Neural progenitor cell (in vitro differentiated cells): Measurements from ENCODE around the gene TRABD2A. TPM values are rescaled to one million over a fixed set of nuclear protein-coding genes. Genes with fewer than 3 reads are reported as not detected.

ENCODE experiments used
- DNase-seq: peaks from one replicate; pipeline ENCODE4 v3.0.0-alpha.2; 2016; ENCODE audit warnings: low spot score
- H2AFZ ChIP-seq: fragments of 200-600 bp; sonication (generic); replicated peaks from 2 replicates; pipeline ENCODE4 v1.6.1; 2016; ENCODE audit warnings: antibody characterized with exemption
- H3F3A ChIP-seq: fragments of 200-600 bp; sonication (generic); 2 replicates; pipeline ENCODE4 v1.6.1; 2016; ENCODE audit warnings: antibody characterized with exemption, low read depth
- H3K27ac ChIP-seq: fragments of 200-600 bp; sonication (generic); 2 replicates; pipeline ENCODE4 v1.5.1; 2016; ENCODE audit warnings: mild to moderate bottlenecking
- H3K27me3 ChIP-seq: fragments of 200-600 bp; sonication (generic); 2 replicates; pipeline ENCODE4 v1.6.1; 2016; ENCODE audit warnings: mild to moderate bottlenecking, moderate library complexity
- H3K36me3 ChIP-seq: fragments of 200-600 bp; sonication (generic); 2 replicates; pipeline ENCODE4 v1.5.1; 2016
- H3K4me1 ChIP-seq: fragments of 200-600 bp; sonication (generic); 2 replicates; pipeline ENCODE4 v1.6.1; 2016; ENCODE audit warnings: mixed run types
- H3K4me2 ChIP-seq: fragments of 200-600 bp; sonication (generic); 2 replicates; pipeline ENCODE4 v1.6.1; 2016
- H3K4me3 ChIP-seq: fragments of 200-600 bp; sonication (generic); 2 replicates; pipeline ENCODE4 v1.5.1; 2016
- H3K79me2 ChIP-seq: fragments of 200-600 bp; sonication (generic); 2 replicates; pipeline ENCODE4 v1.6.1; 2016; ENCODE audit warnings: low read depth
- H3K9ac ChIP-seq: fragments of 200-600 bp; sonication (generic); 2 replicates; pipeline ENCODE4 v1.6.1; 2016
- H3K9me3 ChIP-seq: fragments of 200-600 bp; sonication (generic); 2 replicates; pipeline ENCODE4 v1.5.1; 2016; ENCODE audit warnings: low read depth
- H4K20me1 ChIP-seq: fragments of 200-600 bp; sonication (generic); 2 replicates; pipeline ENCODE4 v1.6.1; 2016; ENCODE audit warnings: low read depth
- H3K27ac Mint-ChIP-seq: 3 replicates; pipeline ENCODE4 v1.8.0; 2021; ENCODE audit warnings: mixed read lengths
- H3K27me3 Mint-ChIP-seq: 2 replicates; pipeline ENCODE4 v1.8.0; 2022; ENCODE audit warnings: low read depth, mild to moderate bottlenecking, inconsistent platforms, moderate library complexity, mixed read lengths; ENCODE audit not compliant: insufficient read depth
- H3K36me3 Mint-ChIP-seq: 3 replicates; pipeline ENCODE4 v1.8.0; 2021; ENCODE audit warnings: mixed read lengths
- H3K4me1 Mint-ChIP-seq: 3 replicates; pipeline ENCODE4 v1.8.0; 2021; ENCODE audit warnings: mixed read lengths
- H3K4me3 Mint-ChIP-seq: 3 replicates; pipeline ENCODE4 v1.8.0; 2021; ENCODE audit warnings: mild to moderate bottlenecking, moderate library complexity, mixed read lengths
- H3K9me3 Mint-ChIP-seq: 3 replicates; pipeline ENCODE4 v1.8.0; 2020; ENCODE audit warnings: mixed read lengths
- EZH2 ChIP-seq: fragments of 200-600 bp; sonication (generic); IDR thresholded peaks from 2 replicates; pipeline ENCODE4 v1.6.1; 2017; ENCODE audit warnings: antibody characterized with exemption, mild to moderate bottlenecking, moderate library complexity
- EZH2phosphoT487 ChIP-seq: fragments of 200-600 bp; sonication (generic); IDR thresholded peaks from 2 replicates; pipeline ENCODE4 v1.6.1; 2017; ENCODE audit warnings: antibody characterized with exemption
- total RNA-seq: library from RNA; depleted of rRNA; stranded (reverse); fragments of >200 nt; gene quantifications from 2 replicates; pipeline ENCODE4 v1.2.3, GENCODE V29; 2015; ENCODE audit warnings: low replicate concordance
- TF ChIP-seq, protein P1 (sequence below): fragments of 200-600 bp; sonication (generic); IDR thresholded peaks from 2 replicates; pipeline ENCODE4 v1.5.1; 2017; ENCODE audit warnings: antibody characterized with exemption, mild to moderate bottlenecking

The TRABD2A gene
- total RNA-seq, 1 donor from 2014 or later: 2.0 TPM

DNA sequence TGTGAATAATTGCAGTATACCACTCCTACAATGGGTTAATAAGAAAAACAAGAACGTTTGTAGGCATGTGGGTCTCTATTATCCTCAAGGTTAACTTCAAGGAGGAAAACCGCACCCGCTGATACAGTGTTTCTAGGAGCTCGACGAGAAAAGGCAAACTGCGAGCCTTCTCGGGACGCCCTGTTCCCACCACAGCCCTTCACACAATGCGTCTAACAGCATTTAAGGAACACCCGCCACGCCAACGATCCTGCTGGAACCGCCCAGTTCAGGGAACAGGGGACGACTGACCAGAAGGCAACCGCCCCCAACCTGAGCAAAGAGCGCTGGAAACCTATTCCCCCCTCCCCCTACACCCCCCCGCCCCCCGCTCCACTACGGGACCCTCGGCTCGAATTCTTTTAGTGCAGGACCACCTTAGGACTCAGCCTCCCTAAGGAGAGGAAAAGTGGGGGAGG is 23.9 kb upstream of the TRABD2A start:
- peaks cover 5% of the 10 kb centered on the region for H3K9me3 Mint-ChIP-seq
- H3K36me3 Mint-ChIP-seq: peaks cover 16% of the 10 kb centered on the region
- Histone ChIP-seq H3K27me3 (peaks cover 11% of the 10 kb centered on the region), H3K9me3 (no peaks in the 10 kb centered on the region), H3K9ac (no peak overlapping the region), H3F3A (peaks cover 26% of the 10 kb centered on the region), H2AFZ (peak overlapping the region; percentile 95), H3K4me1 (peaks cover 5% of the 10 kb centered on the region), H3K27ac (no peak overlapping the region), H3K4me3 (peak overlapping the region; percentile 97), H3K79me2 (peaks cover 23% of the 10 kb centered on the region), H4K20me1 (peaks cover 12% of the 10 kb centered on the region), H3K36me3 (no peaks in the 10 kb centered on the region), H3K4me2 (peak overlapping the region; percentile 86)
- peak overlapping the region; percentile 92 for H3K27ac Mint-ChIP-seq
- peak; percentile 83 for DNase-seq
- peak overlapping the region; percentile 91 for H3K4me3 Mint-ChIP-seq
- peaks cover 16% of the 10 kb centered on the region for H3K27me3 Mint-ChIP-seq
- peaks cover 23% of the 10 kb centered on the region for H3K4me1 Mint-ChIP-seq
- TF ChIP-seq, protein P1, sequence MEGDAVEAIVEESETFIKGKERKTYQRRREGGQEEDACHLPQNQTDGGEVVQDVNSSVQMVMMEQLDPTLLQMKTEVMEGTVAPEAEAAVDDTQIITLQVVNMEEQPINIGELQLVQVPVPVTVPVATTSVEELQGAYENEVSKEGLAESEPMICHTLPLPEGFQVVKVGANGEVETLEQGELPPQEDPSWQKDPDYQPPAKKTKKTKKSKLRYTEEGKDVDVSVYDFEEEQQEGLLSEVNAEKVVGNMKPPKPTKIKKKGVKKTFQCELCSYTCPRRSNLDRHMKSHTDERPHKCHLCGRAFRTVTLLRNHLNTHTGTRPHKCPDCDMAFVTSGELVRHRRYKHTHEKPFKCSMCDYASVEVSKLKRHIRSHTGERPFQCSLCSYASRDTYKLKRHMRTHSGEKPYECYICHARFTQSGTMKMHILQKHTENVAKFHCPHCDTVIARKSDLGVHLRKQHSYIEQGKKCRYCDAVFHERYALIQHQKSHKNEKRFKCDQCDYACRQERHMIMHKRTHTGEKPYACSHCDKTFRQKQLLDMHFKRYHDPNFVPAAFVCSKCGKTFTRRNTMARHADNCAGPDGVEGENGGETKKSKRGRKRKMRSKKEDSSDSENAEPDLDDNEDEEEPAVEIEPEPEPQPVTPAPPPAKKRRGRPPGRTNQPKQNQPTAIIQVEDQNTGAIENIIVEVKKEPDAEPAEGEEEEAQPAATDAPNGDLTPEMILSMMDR: no peak
- TF ChIP-seq EZH2: peak; percentile 44
- TF ChIP-seq EZH2phosphoT487: no peak

DNA sequence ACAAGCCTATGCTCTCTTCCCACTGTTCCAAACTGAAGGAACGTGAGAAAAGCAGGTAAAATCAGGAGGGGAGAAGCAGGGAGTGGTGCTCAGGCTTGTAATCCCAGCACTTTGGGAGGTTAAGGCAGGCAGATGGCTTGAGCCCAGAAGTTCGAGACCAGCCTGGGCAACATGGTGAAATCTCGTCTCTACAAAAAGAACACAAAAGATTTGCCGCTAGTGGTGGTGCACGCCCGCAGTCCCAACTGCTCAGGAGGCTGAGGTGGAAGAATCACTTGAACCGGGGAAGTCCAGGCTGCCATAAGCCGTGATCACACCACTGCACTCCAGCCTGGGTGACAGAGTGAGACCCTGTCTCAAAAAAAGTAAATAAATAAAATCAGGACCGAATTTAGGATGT is 23.3 kb upstream of the TRABD2A start:
- Mint-ChIP-seq H3K4me1 (peaks cover 23% of the 10 kb centered on the region), H3K4me3 (peak overlapping the region; percentile 91), H3K36me3 (peaks cover 10% of the 10 kb centered on the region), H3K27ac (no peak overlapping the region), H3K9me3 (peaks cover 5% of the 10 kb centered on the region), H3K27me3 (peaks cover 16% of the 10 kb centered on the region)
- H4K20me1 ChIP-seq: peaks cover 12% of the 10 kb centered on the region
- no peak overlapping the region for H2AFZ ChIP-seq
- no peak for DNase-seq
- H3K4me3 ChIP-seq: peak overlapping the region; percentile 97
- no peaks in the 10 kb centered on the region for H3K9me3 ChIP-seq
- H3K27me3 ChIP-seq: peaks cover 11% of the 10 kb centered on the region
- TF ChIP-seq, protein P1: no peak
- TF ChIP-seq EZH2phosphoT487: no peak
- TF ChIP-seq EZH2: no peak
- no peak overlapping the region for H3K27ac ChIP-seq
- peaks cover 26% of the 10 kb centered on the region for H3F3A ChIP-seq
- peak overlapping the region; percentile 86 for H3K4me2 ChIP-seq
- H3K4me1 ChIP-seq: peaks cover 5% of the 10 kb centered on the region
- no peaks in the 10 kb centered on the region for H3K36me3 ChIP-seq
- peaks cover 23% of the 10 kb centered on the region for H3K79me2 ChIP-seq
- no peak overlapping the region for H3K9ac ChIP-seq

DNA sequence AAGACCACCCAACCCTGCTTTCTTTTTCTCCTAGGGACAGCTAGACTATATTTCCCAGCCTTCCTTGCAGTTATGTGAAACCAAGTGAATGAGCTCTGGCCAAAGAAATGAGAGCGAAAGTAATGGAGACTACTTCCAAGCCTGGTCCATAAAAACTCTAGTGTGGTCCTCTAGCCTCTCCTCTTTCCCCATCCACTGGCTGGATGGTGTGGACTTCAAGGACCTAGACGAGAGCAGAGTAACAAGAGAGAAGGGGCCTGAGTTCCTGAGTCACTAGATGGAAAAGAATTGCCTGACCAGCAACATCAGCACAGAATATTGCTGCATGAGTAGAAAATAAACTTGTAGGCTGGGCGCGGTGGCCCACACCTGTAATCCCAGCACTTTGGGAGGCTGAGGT is 21.6 kb upstream of the TRABD2A start:
- Mint-ChIP-seq H3K27ac (no peak overlapping the region), H3K9me3 (peaks cover 3% of the 10 kb centered on the region), H3K36me3 (peaks cover 3% of the 10 kb centered on the region), H3K4me1 (peaks cover 23% of the 10 kb centered on the region), H3K4me3 (no peak overlapping the region), H3K27me3 (peaks cover 15% of the 10 kb centered on the region)
- H3K79me2 ChIP-seq: peaks cover 23% of the 10 kb centered on the region
- no peak for DNase-seq
- peaks cover 26% of the 10 kb centered on the region for H3F3A ChIP-seq
- peaks cover 11% of the 10 kb centered on the region for H3K27me3 ChIP-seq
- no peak overlapping the region for H2AFZ ChIP-seq
- no peaks in the 10 kb centered on the region for H3K36me3 ChIP-seq
- H4K20me1 ChIP-seq: peaks cover 11% of the 10 kb centered on the region
- TF ChIP-seq EZH2phosphoT487 (no peak), EZH2 (no peak)
- TF ChIP-seq, protein P1: no peak
- no peak overlapping the region for H3K4me2 ChIP-seq
- no peak overlapping the region for H3K27ac ChIP-seq
- no peaks in the 10 kb centered on the region for H3K9me3 ChIP-seq
- no peak overlapping the region for H3K4me3 ChIP-seq
- no peak overlapping the region for H3K9ac ChIP-seq
- peaks cover 4% of the 10 kb centered on the region for H3K4me1 ChIP-seq
